Measurements from ENCODE around the gene SDK1. TPM values are rescaled to one million over a fixed set of nuclear protein-coding genes. Genes with fewer than 3 reads are reported as not detected.
"Not testable (repeated sequence)": the region's sequence is repeated elsewhere in the genome, so short reads cannot be mapped to it uniquely, and the experiment has no call there.

SDK1 gene
- total RNA-seq, 3 donors from 2014 or later (not counting 1 experiment from before 2014, with no cell fraction given) = 0.05 to 0.11 TPM; not detected in 1

DNA sequence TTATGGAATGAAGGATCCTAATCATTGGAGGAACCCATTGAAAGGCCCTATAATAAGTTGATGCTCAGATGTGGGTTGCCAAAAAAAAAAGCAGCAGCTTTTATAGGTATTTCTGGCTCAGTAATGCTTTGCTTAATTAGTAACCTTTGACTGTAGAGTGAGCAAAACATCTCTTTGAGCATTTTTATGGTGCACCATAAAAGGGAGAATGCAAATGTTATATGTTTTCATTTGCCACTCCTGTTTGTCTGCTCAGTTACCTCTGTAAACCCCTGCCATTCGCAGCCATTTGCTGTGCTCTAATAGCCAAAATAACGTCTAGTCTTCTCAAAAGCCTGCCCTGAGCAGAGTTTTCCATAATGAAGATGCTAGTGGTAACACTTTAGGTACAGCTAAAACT, 792.0 kb downstream of the SDK1 start:
- 67% methylated on average over 2 of the region's 2 CpGs for WGBS (ENCODE audit: insufficient coverage)
- ATAC-seq = no peak

GRCh38 chr7:4093483-4093882, 792.4 kb downstream of the SDK1 start:
- Histone ChIP-seq H3K4me3 (ENCODE audit: low read length) (no peak overlapping the region), H3K9me3 (ENCODE audit: control insufficient read depth, insufficient read depth, low read length) (no peaks in the 10 kb centered on the region), H3K27ac (ENCODE audit: low read length) (no peak overlapping the region), H3K4me1 (ENCODE audit: control insufficient read depth, insufficient read depth, low read length) (no peaks in the 10 kb centered on the region), H3K36me3 (ENCODE audit: control insufficient read depth, insufficient read depth, low read length) (no peaks in the 10 kb centered on the region), H3K27me3 (ENCODE audit: control insufficient read depth, insufficient read depth, low read length) (no peaks in the 10 kb centered on the region)
- TF ChIP-seq, protein P1, sequence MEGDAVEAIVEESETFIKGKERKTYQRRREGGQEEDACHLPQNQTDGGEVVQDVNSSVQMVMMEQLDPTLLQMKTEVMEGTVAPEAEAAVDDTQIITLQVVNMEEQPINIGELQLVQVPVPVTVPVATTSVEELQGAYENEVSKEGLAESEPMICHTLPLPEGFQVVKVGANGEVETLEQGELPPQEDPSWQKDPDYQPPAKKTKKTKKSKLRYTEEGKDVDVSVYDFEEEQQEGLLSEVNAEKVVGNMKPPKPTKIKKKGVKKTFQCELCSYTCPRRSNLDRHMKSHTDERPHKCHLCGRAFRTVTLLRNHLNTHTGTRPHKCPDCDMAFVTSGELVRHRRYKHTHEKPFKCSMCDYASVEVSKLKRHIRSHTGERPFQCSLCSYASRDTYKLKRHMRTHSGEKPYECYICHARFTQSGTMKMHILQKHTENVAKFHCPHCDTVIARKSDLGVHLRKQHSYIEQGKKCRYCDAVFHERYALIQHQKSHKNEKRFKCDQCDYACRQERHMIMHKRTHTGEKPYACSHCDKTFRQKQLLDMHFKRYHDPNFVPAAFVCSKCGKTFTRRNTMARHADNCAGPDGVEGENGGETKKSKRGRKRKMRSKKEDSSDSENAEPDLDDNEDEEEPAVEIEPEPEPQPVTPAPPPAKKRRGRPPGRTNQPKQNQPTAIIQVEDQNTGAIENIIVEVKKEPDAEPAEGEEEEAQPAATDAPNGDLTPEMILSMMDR (IDR thresholded peaks at IDR 0.05) = no peak
- Mint-ChIP-seq H3K36me3 (no peaks in the 10 kb centered on the region), H3K4me1 (peaks cover 0 to 11% of the 10 kb centered on the region in 2 donors), H3K27me3 (ENCODE audit: low read depth in 2 of 2) (peaks cover 3 to 9% of the 10 kb centered on the region in 2 donors), H3K9me3 (no peaks in the 10 kb centered on the region), H3K4me3 (no peak overlapping the region), H3K27ac (no peak overlapping the region)
- ATAC-seq (no peak), DNase-seq (no peak)
- WGBS (ENCODE audit: insufficient coverage) = 94% methylated on average over 21 of the region's 21 CpGs
- intact Hi-C loops (cut with micrococcal nuclease) = no loop called here

More for the DNA sequence above, 792.0 kb downstream of the SDK1 start:
- H3K4me1 ChIP-seq (ENCODE audit: control insufficient read depth, insufficient read depth, low read length) = no peaks in the 10 kb centered on the region
- Mint-ChIP-seq H3K27ac (no peak overlapping the region), H3K27me3 (ENCODE audit: low read depth in 2 of 2) (peaks cover 3 to 9% of the 10 kb centered on the region in 2 donors), H3K4me3 (no peak overlapping the region), H3K4me1 (peaks cover 0 to 11% of the 10 kb centered on the region in 2 donors), H3K36me3 (no peaks in the 10 kb centered on the region), H3K9me3 (no peaks in the 10 kb centered on the region)
- intact Hi-C loops (cut with micrococcal nuclease) = no loop called here
- TF ChIP-seq, protein P1 (IDR thresholded peaks at IDR 0.05) = no peak
- H3K4me3 ChIP-seq (ENCODE audit: low read length) = no peak overlapping the region
- no peaks in the 10 kb centered on the region for H3K9me3 ChIP-seq (ENCODE audit: control insufficient read depth, insufficient read depth, low read length)
- H3K27ac ChIP-seq (ENCODE audit: low read length) = no peak overlapping the region
- no peak for DNase-seq
- H3K27me3 ChIP-seq (ENCODE audit: control insufficient read depth, insufficient read depth, low read length) = no peaks in the 10 kb centered on the region
- no peaks in the 10 kb centered on the region for H3K36me3 ChIP-seq (ENCODE audit: control insufficient read depth, insufficient read depth, low read length)

GRCh38 chr7:4094158-4094557, 793.1 kb downstream of the SDK1 start:
- intact Hi-C loops (cut with micrococcal nuclease) = not testable (repeated sequence)

GRCh38 chr7:4097001-4097609, 796.1 kb downstream of the SDK1 start:
- Mint-ChIP-seq H3K36me3 (no peaks in the 10 kb centered on the region), H3K27me3 (ENCODE audit: low read depth in 2 of 2) (peaks cover 0 to 3% of the 10 kb centered on the region in 2 donors), H3K4me1 (peaks cover 0 to 11% of the 10 kb centered on the region in 2 donors), H3K9me3 (no peaks in the 10 kb centered on the region), H3K4me3 (no peak overlapping the region), H3K27ac (no peak overlapping the region)
- Histone ChIP-seq H3K27ac (ENCODE audit: low read length) (no peak overlapping the region), H3K36me3 (ENCODE audit: control insufficient read depth, insufficient read depth, low read length) (no peaks in the 10 kb centered on the region), H3K4me3 (ENCODE audit: low read length) (no peak overlapping the region), H3K4me1 (ENCODE audit: control insufficient read depth, insufficient read depth, low read length) (no peaks in the 10 kb centered on the region), H3K9me3 (ENCODE audit: control insufficient read depth, insufficient read depth, low read length) (no peaks in the 10 kb centered on the region), H3K27me3 (ENCODE audit: control insufficient read depth, insufficient read depth, low read length) (no peaks in the 10 kb centered on the region)
- WGBS (ENCODE audit: insufficient coverage) = 87% methylated on average over 12 of the region's 12 CpGs
- no peak for DNase-seq
- no peak for ATAC-seq
- TF ChIP-seq, protein P1 (IDR thresholded peaks at IDR 0.05) = no peak
- intact Hi-C loops (cut with micrococcal nuclease) = no loop called here

More at GRCh38 chr7:4094158-4094557, 793.1 kb downstream of the SDK1 start:
- H3K36me3 Mint-ChIP-seq; H3K27me3 Mint-ChIP-seq (ENCODE audit: low read depth in 2 of 2); H3K9me3 Mint-ChIP-seq; H3K4me1 ChIP-seq (ENCODE audit: control insufficient read depth, insufficient read depth, low read length); H3K36me3 ChIP-seq (ENCODE audit: control insufficient read depth, insufficient read depth, low read length); H3K27me3 ChIP-seq (ENCODE audit: control insufficient read depth, insufficient read depth, low read length); H3K27ac ChIP-seq (ENCODE audit: low read length); ATAC-seq; DNase-seq; H3K4me3 ChIP-seq (ENCODE audit: low read length); H3K9me3 ChIP-seq (ENCODE audit: control insufficient read depth, insufficient read depth, low read length); H3K27ac Mint-ChIP-seq; H3K4me3 Mint-ChIP-seq: not testable (repeated sequence)
- H3K4me1 Mint-ChIP-seq = peaks cover 0 to 11% of the 10 kb centered on the region in 2 donors
- WGBS (ENCODE audit: insufficient coverage) = 87% methylated on average over 8 of the region's 9 CpGs
